ENCODE results near the gene TMEM179.

- no peak for TF ChIP-seq CTCF (IDR thresholded peaks at IDR 0.05)
- no peak for TF ChIP-seq POLR2A (IDR thresholded peaks at IDR 0.05)
- no peak for TF ChIP-seq POLR2AphosphoS5 (IDR thresholded peaks at IDR 0.05)
- no peak for TF ChIP-seq EP300 (IDR thresholded peaks at IDR 0.05; ENCODE audit: low read depth)
Measured at GRCh38 chr14:104568620-104569019, 36.0 kb downstream of the TMEM179 start.
